HEK293 (cell line): ENCODE measurements around the gene CCDC187.

Source experiments
- CTCF ChIA-PET: fragments of 350-600 bp; formaldehyde crosslinking; extraction: SDS; loops from one replicate; lab custom pipeline; 2021; ENCODE audit warnings: antibody characterized with exemption; lab: Yijun Ruan, JAX
- POLR2A ChIA-PET: fragments of 300-600 bp; formaldehyde crosslinking; extraction: SDS; loops from one replicate; lab custom pipeline; 2020; ENCODE audit warnings: antibody characterized with exemption, inconsistent platforms; lab: Yijun Ruan, JAX
- H3K27ac ChIP-seq: fragments of 200-500 bp; sonication (Bioruptor generic); 2 replicates; pipeline ENCODE4 v1.5.1; 2014; ENCODE audit warnings: low read depth, low read length, control low read depth, inconsistent platforms; ENCODE audit errors: extremely low read depth
- H3K36me3 ChIP-seq, 2 experiments: fragments of 200-500 bp in 1 of 2; sonication (Bioruptor generic) in 1 of 2; 1 replicate in 1 of 2; 2 replicates in 1 of 2; pipeline ENCODE4 v1.5.1; 2014 to 2017; ENCODE audit warnings: inconsistent platforms in 2 of 2, low read length in 2 of 2; ENCODE audit not compliant: control insufficient read depth in 2 of 2, insufficient read depth in 1 of 2
- H3K4me1 ChIP-seq: fragments of 200-500 bp; sonication (Bioruptor generic); 2 replicates; pipeline ENCODE4 v1.5.1; 2014; ENCODE audit warnings: mild to moderate bottlenecking, low read length, inconsistent platforms; ENCODE audit not compliant: control insufficient read depth, insufficient read depth
- H3K4me3 ChIP-seq: 2 replicates; pipeline ENCODE4 v1.5.1; 2011; ENCODE audit warnings: low read depth, mild to moderate bottlenecking, control low read depth, low read length, moderate library complexity
- H3K9me3 ChIP-seq: fragments of 200-500 bp; sonication (Bioruptor generic); 2 replicates; pipeline ENCODE4 v1.5.1; 2014; ENCODE audit warnings: low read depth, low read length, inconsistent platforms; ENCODE audit not compliant: control insufficient read depth, insufficient read depth
- GLI2 ChIP-seq: fragments of 450-650 bp; formaldehyde crosslinking; IDR thresholded peaks from 2 replicates; pipeline ENCODE4; 2017; ENCODE audit warnings: missing biosample characterization, missing genetic modification characterization, low read depth, borderline replicate concordance
- ZIC2 ChIP-seq: fragments of 450-650 bp; formaldehyde crosslinking; IDR thresholded peaks from 2 replicates; pipeline ENCODE4 v1.5.1; 2016; ENCODE audit warnings: missing biosample characterization, missing genetic modification characterization
- ZNF24 ChIP-seq: fragments of 450-650 bp; formaldehyde crosslinking; IDR thresholded peaks from 2 replicates; pipeline ENCODE4 v1.5.1; 2016; ENCODE audit warnings: missing biosample characterization, missing genetic modification characterization
- ZNF423 ChIP-seq: fragments of 450-650 bp; formaldehyde crosslinking; IDR thresholded peaks from 2 replicates; pipeline ENCODE4 v1.5.1; 2016; ENCODE audit warnings: missing biosample characterization, missing genetic modification characterization
- ZNF426 ChIP-seq: fragments of 450-650 bp; formaldehyde crosslinking; IDR thresholded peaks from 2 replicates; pipeline ENCODE4 v1.5.1; 2017; ENCODE audit warnings: missing biosample characterization, missing genetic modification characterization, mild to moderate bottlenecking, inconsistent platforms, moderate library complexity
- ZNF473 ChIP-seq: fragments of 450-650 bp; formaldehyde crosslinking; IDR thresholded peaks from 2 replicates; pipeline ENCODE4 v1.5.1; 2017; ENCODE audit warnings: missing biosample characterization, missing genetic modification characterization
- ZNF501 ChIP-seq: fragments of 450-650 bp; formaldehyde crosslinking; IDR thresholded peaks from 2 replicates; pipeline ENCODE4 v1.5.1; 2016; ENCODE audit warnings: missing biosample characterization, missing genetic modification characterization
- ZNF529 ChIP-seq: fragments of 450-650 bp; formaldehyde crosslinking; IDR thresholded peaks from 2 replicates; pipeline ENCODE4 v1.5.1; 2017; ENCODE audit warnings: missing genetic modification characterization, missing biosample characterization; ENCODE audit not compliant: insufficient replicate concordance
- ZNF530 ChIP-seq: fragments of 450-650 bp; formaldehyde crosslinking; IDR thresholded peaks from 2 replicates; pipeline ENCODE4 v1.5.1; 2016; ENCODE audit warnings: low read depth, missing biosample characterization, missing genetic modification characterization
- ZNF571 ChIP-seq: fragments of 450-650 bp; formaldehyde crosslinking; IDR thresholded peaks from 2 replicates; pipeline ENCODE4 v1.5.0; 2017; ENCODE audit warnings: missing biosample characterization, missing genetic modification characterization
- ZNF596 ChIP-seq: fragments of 450-650 bp; IDR thresholded peaks from 2 replicates; pipeline ENCODE4 v1.5.0; 2018; ENCODE audit warnings: missing biosample characterization, mild to moderate bottlenecking, missing genetic modification characterization, moderate library complexity
- ZNF624 ChIP-seq: fragments of 450-650 bp; formaldehyde crosslinking; IDR thresholded peaks from 2 replicates; pipeline ENCODE4 v1.5.1; 2017; ENCODE audit warnings: missing biosample characterization, missing genetic modification characterization
- ZNF626 ChIP-seq: fragments of 450-650 bp; sonication (Bioruptor Pico); formaldehyde crosslinking; IDR thresholded peaks from 2 replicates; pipeline ENCODE4 v1.5.1; 2018; ENCODE audit warnings: missing biosample characterization, missing genetic modification characterization, inconsistent platforms
- ZNF670 ChIP-seq: fragments of 450-650 bp; formaldehyde crosslinking; IDR thresholded peaks from 2 replicates; pipeline ENCODE4 v1.5.1; 2016; ENCODE audit warnings: missing biosample characterization, missing genetic modification characterization, low read depth
- TF ChIP-seq, protein P1 (sequence below): fragments of 450-650 bp; formaldehyde crosslinking; IDR thresholded peaks from 2 replicates; pipeline ENCODE4 v1.5.1; 2017; ENCODE audit warnings: missing biosample characterization, mild to moderate bottlenecking, missing genetic modification characterization, moderate library complexity

The CCDC187 gene

DNA sequence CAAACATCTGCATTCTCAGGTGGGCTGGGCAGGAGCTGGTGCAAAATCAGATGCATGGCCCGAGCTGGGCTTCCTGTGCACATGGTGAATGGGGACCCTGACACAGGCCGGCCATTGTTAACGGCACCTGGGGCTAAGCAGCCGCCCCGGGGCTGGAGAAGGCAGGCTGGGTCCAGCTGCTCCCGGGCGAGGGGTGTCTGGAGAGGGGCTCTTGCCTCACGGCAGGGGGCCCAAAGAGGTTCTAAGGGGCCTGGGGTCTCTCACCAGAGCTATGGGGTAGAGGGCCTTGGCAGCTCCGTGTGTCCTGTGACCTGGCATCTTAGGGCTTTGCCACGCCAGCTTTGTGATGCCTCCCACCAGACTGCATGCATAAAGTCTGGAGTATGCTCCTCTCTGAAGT lies 53.2 kb downstream of the CCDC187 start:
- ChIA-PET CTCF (interaction anchor here (0.8 to 2.4 kb wide), 2 partner anchors 34 to 64 kb away, joined by 3 to 9 read pairs; no protein-coding TSS in a partner anchor), POLR2A (no interaction called here)
- H3K4me3 ChIP-seq: no peak overlapping the region
- H3K36me3 ChIP-seq: no peaks in the 10 kb centered on the region
- no peaks in the 10 kb centered on the region for H3K9me3 ChIP-seq
- 0 out of 2 replicates have a peak, but pooled peaks cover 2% of the 10 kb centered on the region for H3K4me1 ChIP-seq
- H3K27ac ChIP-seq: no peak overlapping the region
- TF ChIP-seq GLI2 (tag by site-specific recombination): no peak
- TF ChIP-seq ZNF426 (tag by site-specific recombination): no peak
- TF ChIP-seq ZNF473 (tag by site-specific recombination): no peak
- no peak for TF ChIP-seq ZNF571 (tag by site-specific recombination)
- TF ChIP-seq ZNF624 (tag by site-specific recombination): no peak
- no peak for TF ChIP-seq ZNF529 (tag by site-specific recombination)
- TF ChIP-seq ZNF626 (tag by site-specific recombination): no peak
- TF ChIP-seq, protein P1, sequence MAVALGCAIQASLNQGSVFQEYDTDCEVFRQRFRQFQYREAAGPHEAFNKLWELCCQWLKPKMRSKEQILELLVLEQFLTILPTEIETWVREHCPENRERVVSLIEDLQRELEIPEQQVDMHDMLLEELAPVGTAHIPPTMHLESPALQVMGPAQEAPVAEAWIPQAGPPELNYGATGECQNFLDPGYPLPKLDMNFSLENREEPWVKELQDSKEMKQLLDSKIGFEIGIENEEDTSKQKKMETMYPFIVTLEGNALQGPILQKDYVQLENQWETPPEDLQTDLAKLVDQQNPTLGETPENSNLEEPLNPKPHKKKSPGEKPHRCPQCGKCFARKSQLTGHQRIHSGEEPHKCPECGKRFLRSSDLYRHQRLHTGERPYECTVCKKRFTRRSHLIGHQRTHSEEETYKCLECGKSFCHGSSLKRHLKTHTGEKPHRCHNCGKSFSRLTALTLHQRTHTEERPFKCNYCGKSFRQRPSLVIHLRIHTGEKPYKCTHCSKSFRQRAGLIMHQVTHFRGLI (tag by site-specific recombination): no peak
- no peak for TF ChIP-seq ZNF501 (tag by site-specific recombination)
- no peak for TF ChIP-seq ZNF596 (tag by site-specific recombination)
- TF ChIP-seq ZNF530 (tag by site-specific recombination): no peak

DNA sequence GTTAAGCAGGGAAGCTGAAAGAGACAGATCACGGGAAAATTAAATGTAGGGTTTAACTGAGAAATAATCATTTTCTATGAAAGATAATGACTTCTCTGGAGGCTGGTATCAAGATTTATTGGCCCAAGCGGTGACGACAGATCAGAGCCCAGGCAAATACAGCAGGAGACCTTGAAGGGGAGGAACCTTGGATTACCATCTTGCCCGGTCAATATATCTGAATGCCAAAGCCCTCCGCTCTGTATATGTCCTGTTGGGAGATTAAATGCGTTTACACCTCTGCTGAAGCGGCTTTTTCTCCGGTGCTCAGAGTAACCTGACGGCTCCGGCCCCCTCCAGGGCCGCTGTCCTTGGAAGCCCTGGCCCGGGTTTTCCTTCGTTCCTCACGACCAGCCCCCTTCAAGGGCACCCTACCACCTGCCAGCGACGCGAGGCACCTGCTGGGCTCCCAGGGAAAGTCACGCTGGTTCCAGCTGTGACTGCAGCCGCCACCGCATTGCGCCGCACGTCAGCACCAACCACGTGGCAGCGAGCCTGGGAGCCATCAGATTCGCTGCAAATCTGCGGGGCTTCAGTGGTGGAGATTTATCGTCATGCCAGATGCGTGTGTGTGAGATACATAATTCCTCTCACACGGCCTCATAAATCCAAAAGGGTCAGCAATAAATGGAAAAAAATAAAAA lies 53.9 kb downstream of the CCDC187 start:
- ChIA-PET CTCF (interaction anchor here (2.4 kb wide), 1 partner anchor 34 kb away, joined by 9 read pairs; no protein-coding TSS in a partner anchor), POLR2A (no interaction called here)
- H3K4me3 ChIP-seq: no peak overlapping the region
- no peak overlapping the region for H3K27ac ChIP-seq
- H3K36me3 ChIP-seq: no peaks in the 10 kb centered on the region
- TF ChIP-seq ZIC2 (peak; percentile 70; the same call in 1 of the 2 replicates), ZNF24 (tag by site-specific recombination) (no peak), ZNF423 (tag by site-specific recombination) (peak; percentile 74; the same call in 1 of the 2 replicates)
- H3K9me3 ChIP-seq: no peaks in the 10 kb centered on the region
- 0 out of 2 replicates have a peak, but pooled peaks cover 2% of the 10 kb centered on the region for H3K4me1 ChIP-seq

DNA sequence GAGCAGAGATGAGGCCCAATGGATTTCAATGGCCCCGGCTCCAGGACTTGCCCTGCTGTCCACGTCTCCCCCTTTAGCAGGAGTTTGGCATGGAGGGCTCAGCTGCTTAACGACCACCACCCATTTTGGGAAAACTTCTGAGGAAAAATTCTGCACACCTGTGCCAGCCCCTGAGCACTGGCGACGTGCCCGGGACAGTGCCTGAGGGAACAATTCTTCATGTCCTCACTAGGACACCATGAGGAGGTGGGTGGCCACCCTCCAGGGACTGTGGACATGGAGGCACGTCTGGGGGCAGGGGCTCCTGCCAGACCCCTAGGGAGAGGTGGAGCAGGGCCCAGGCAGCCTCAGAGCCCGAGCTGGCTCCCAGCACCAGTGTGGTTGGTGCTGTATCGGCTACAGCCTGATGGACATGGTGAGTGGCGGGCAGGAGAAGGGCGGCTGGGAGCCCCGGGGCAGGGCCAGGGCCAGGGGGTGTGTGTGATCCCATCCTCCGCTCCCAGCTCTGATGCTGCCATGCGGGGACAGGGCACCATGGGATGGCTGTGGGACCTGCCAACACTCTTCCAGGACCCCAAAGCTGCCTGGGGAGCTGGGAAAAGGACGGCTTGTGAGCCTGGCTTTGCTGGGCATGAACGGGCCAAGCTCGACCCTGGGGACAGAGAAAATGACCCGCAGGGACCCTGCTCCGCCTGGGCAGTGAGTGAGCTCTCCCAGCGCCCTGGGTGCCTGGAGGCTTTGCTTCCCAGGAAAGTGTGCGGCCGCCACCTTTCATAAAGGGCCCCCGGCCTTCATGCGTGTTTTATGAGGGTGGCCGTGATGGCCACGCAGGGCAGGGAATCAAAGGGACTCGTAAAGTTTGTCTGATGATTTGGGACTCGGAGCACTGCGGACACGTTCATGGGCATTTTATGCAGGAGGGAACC lies 54.7 kb downstream of the CCDC187 start:
- ChIA-PET POLR2A (no interaction called here), CTCF (interaction anchor here (2.4 kb wide), 1 partner anchor 35 kb away, joined by 9 read pairs; no protein-coding TSS in a partner anchor)
- 0 out of 2 replicates have a peak, but pooled peaks cover 2% of the 10 kb centered on the region for H3K4me1 ChIP-seq
- no peak overlapping the region for H3K27ac ChIP-seq
- no peaks in the 10 kb centered on the region for H3K9me3 ChIP-seq
- no peaks in the 10 kb centered on the region for H3K36me3 ChIP-seq
- H3K4me3 ChIP-seq: no peak overlapping the region
- TF ChIP-seq ZNF670 (tag by site-specific recombination) (no peak), ZIC2 (0 out of 2 replicates have a peak, but pooled peaks have one; percentile 7)
